Duodenal mucosa (tissue), 2 donors: ENCODE data around the gene KANTR.
"Not testable (repeated sequence)": the region's sequence is repeated elsewhere in the genome, so short reads cannot be mapped to it uniquely, and the experiment has no call there.

ENCODE experiments used
- H3K27ac ChIP-seq: one replicate; pipeline ENCODE4 v1.7.0; 2013; ENCODE audit warnings: low read depth, low read length
- H3K27me3 ChIP-seq, 2 donors: one replicate each; pipeline ENCODE4 v1.7.0; 2013; ENCODE audit warnings: low read length in 2 of 2, control low read depth in 1 of 2; ENCODE audit not compliant: insufficient read depth in 2 of 2, control insufficient read depth in 1 of 2
- H3K36me3 ChIP-seq, 2 donors: one replicate each; pipeline ENCODE4 v1.7.0; 2013; ENCODE audit warnings: low read length in 2 of 2, control low read depth in 1 of 2; ENCODE audit not compliant: insufficient read depth in 2 of 2, control insufficient read depth in 1 of 2
- H3K4me1 ChIP-seq, 2 donors: one replicate each; pipeline ENCODE4 v1.7.0; 2013; ENCODE audit warnings: low read length in 2 of 2, control low read depth in 1 of 2; ENCODE audit not compliant: insufficient read depth in 2 of 2, control insufficient read depth in 1 of 2
- H3K4me3 ChIP-seq, 2 donors: one replicate each; pipeline ENCODE4 v1.7.0; 2013; ENCODE audit warnings: low read length in 2 of 2, low read depth in 1 of 2
- H3K9ac ChIP-seq, 2 donors: one replicate each; pipeline ENCODE4 v1.7.0; 2013; ENCODE audit warnings: low read length in 2 of 2, low read depth in 1 of 2
- H3K9me3 ChIP-seq, 2 donors: one replicate each; pipeline ENCODE4 v1.7.0; 2013; ENCODE audit warnings: low read length in 2 of 2, control low read depth in 1 of 2; ENCODE audit not compliant: control insufficient read depth in 1 of 2

The KANTR gene

DNA sequence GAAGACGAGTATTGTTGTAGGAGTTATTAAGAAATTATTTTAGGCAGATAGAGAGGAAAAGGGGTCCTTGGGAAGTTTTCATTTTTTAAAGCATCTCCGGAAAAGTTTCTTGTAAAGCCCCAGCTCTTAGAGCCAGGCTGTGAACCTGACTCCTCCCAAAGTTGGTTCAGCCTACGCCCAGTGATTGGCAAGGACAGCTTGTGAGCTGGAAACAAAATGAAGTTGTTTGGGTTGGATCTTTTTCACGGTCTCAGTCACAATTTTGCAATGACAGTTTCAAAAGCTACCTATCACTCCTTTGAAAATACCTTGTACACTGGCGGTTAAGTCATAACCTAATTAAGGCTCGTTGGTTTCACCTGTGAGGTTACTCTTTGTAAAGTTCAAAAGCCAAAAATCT is 70.6 kb downstream of the KANTR start:
- H3K27ac ChIP-seq, H3K4me1 ChIP-seq, H3K36me3 ChIP-seq, H3K9me3 ChIP-seq, H3K27me3 ChIP-seq, H3K4me3 ChIP-seq, H3K9ac ChIP-seq: not testable (repeated sequence)

DNA sequence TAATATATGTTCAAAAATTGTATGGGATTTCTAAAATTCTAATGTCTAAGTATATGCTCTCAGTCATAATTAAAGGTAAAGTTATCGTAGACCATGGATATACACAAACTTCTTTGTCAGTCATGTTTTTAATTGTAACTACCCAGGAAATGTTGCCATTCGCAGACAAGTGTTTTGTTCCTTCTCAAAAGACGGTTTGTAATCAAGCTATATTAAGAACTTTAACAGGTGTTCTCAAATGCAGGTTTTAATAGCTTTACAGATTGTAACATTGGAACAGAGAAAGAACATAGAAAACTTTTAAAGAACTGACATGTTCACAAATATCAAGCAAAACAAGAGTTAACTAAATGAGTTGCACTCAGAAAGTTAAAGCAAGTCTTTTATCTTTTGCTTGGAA is 72.2 kb downstream of the KANTR start:
- H3K9ac ChIP-seq = no peak overlapping the region
- no peaks in the 10 kb centered on the region for H3K9me3 ChIP-seq
- no peak overlapping the region for H3K27ac ChIP-seq
- no peaks in the 10 kb centered on the region for H3K36me3 ChIP-seq
- no peaks in the 10 kb centered on the region for H3K27me3 ChIP-seq
- no peak overlapping the region for H3K4me3 ChIP-seq
- H3K4me1 ChIP-seq = no peaks in the 10 kb centered on the region

DNA sequence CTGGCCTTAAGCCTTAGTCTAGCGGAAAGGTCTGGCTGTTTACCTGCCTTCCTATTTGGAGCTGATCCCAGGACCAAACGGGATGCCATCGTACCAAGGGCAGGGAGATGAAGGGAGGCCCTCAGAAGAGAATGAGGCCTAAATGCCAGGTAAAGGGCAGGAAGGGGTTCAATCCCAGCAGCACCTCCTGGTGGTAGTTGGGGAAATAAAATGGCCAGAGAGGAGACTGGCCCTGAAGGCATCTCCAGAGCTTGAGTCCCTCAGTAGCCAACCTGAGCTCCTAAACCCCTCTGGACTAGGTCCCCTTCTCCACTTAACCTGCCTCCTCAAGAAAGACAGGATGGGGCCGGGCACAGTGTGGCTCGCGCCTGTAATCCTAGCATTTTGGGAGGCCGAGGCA is 77.4 kb downstream of the KANTR start:
- Histone ChIP-seq H3K9me3 (no peaks in the 10 kb centered on the region), H3K36me3 (no peaks in the 10 kb centered on the region), H3K27ac (no peak overlapping the region), H3K4me3 (no peak overlapping the region), H3K27me3 (no peaks in the 10 kb centered on the region), H3K9ac (no peak overlapping the region), H3K4me1 (no peaks in the 10 kb centered on the region)
